Endodermal cell (in vitro differentiated cells): ENCODE measurements around the gene SSBP2. TPM values are rescaled to one million over a fixed set of nuclear protein-coding genes. Genes with fewer than 3 reads are reported as not detected.

Experiments used
- DNase-seq: peaks from one replicate; pipeline ENCODE4 v3.0.0-alpha.2; 2017
- H3K27ac ChIP-seq: 2 replicates; pipeline ENCODE4 v1.5.1; 2013; ENCODE audit warnings: mild to moderate bottlenecking, low read depth, low read length, moderate library complexity
- H3K27me3 ChIP-seq: 2 replicates; pipeline ENCODE4 v1.6.1; 2013; ENCODE audit warnings: mild to moderate bottlenecking, low read length, moderate library complexity; ENCODE audit not compliant: insufficient read depth, control insufficient read depth, poor library complexity, severe bottlenecking
- H3K36me3 ChIP-seq: 2 replicates; pipeline ENCODE4 v1.7.0; 2013; ENCODE audit warnings: mild to moderate bottlenecking, low read length, moderate library complexity; ENCODE audit not compliant: control insufficient read depth, insufficient read depth
- H3K4me1 ChIP-seq: one replicate; pipeline ENCODE4 v1.7.0; 2013; ENCODE audit warnings: low read length; ENCODE audit not compliant: control insufficient read depth, insufficient read depth
- H3K4me3 ChIP-seq: 2 replicates; pipeline ENCODE4 v1.5.1; 2013; ENCODE audit warnings: mild to moderate bottlenecking, low read length, moderate library complexity
- H3K9ac ChIP-seq: 2 replicates; pipeline ENCODE4 v1.6.1; 2013; ENCODE audit warnings: mild to moderate bottlenecking, low read length, moderate library complexity; ENCODE audit not compliant: poor library complexity, severe bottlenecking; ENCODE audit errors: extremely low read depth
- H3K9me3 ChIP-seq: 2 replicates; pipeline ENCODE4 v1.6.1; 2013; ENCODE audit warnings: mild to moderate bottlenecking, low read length, moderate library complexity; ENCODE audit not compliant: control insufficient read depth
- H3K27ac Mint-ChIP-seq: 2 replicates; pipeline ENCODE4 v1.8.0; 2020; ENCODE audit warnings: mixed read lengths
- H3K27me3 Mint-ChIP-seq: 2 replicates; pipeline ENCODE4 v1.8.0; 2021; ENCODE audit warnings: mild to moderate bottlenecking, mixed read lengths; ENCODE audit not compliant: insufficient read depth
- H3K36me3 Mint-ChIP-seq: 2 replicates; pipeline ENCODE4 v1.8.0; 2020; ENCODE audit warnings: low read depth, mixed read lengths
- H3K4me1 Mint-ChIP-seq: 2 replicates; pipeline ENCODE4 v1.8.0; 2020; ENCODE audit warnings: mixed read lengths
- H3K4me3 Mint-ChIP-seq: 2 replicates; pipeline ENCODE4 v1.8.0; 2020; ENCODE audit warnings: mild to moderate bottlenecking, moderate library complexity, mixed read lengths
- H3K9me3 Mint-ChIP-seq: 2 replicates; pipeline ENCODE4 v1.8.0; 2020; ENCODE audit warnings: mild to moderate bottlenecking, mixed read lengths
- WGBS, 2 experiments: methylation state at CpG; one replicate each; pipeline versions ENCODE4 v1.1.5 to v1.1.7; 2013; ENCODE audit warnings: missing lambda C conversion rate in 2 of 2, mixed read lengths in 1 of 2; ENCODE audit not compliant: insufficient coverage in 1 of 2, insufficient read length in 1 of 2; 5-methylcytosine and 5-hydroxymethylcytosine counted together
- total RNA-seq, 2 donors: library from RNA; stranded (reverse); fragmentation: NEBNext Ultra II Directional in 1 of 2; extraction: Animal tissue kit (Norgen Biotek cat#: 25700) in 1 of 2; gene quantifications; 2 replicates in 1 of 2; 3 replicates in 1 of 2; pipeline ENCODE4 v1.2.1, GENCODE V29; 2021
- TF ChIP-seq, protein P1 (sequence below): fragments of 200-600 bp; sonication (generic); conservative IDR thresholded peaks from 2 replicates; pipeline ENCODE4 v1.5.0; 2021; ENCODE audit warnings: antibody characterized with exemption, mild to moderate bottlenecking

Gene SSBP2
- total RNA-seq, 2 donors from 2014 or later: 27.5 to 30.2 TPM

DNA sequence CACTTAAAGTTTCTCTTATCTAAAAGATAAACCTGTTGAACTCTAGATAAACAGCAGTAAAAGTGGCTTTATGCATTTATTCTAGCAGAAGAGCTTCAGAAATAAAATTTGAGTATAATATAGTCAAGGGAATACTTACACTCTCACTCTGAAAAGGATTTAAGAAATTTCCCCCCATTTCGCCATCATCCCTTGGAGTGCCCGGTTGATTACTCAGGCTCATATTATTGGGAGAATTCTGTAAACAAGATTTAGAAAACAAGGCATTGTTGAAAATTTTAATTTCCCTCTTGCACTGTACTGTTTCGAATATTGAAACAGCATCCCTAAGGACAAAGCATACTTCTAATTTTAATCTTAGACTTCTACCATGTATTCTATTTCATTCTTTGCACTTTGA, 322.5 kb downstream of the SSBP2 start:
- Histone ChIP-seq H3K36me3 (no peaks in the 10 kb centered on the region), H3K9ac (no peak overlapping the region), H3K4me3 (no peak overlapping the region), H3K27me3 (no peaks in the 10 kb centered on the region), H3K27ac (no peak overlapping the region), H3K4me1 (no peaks in the 10 kb centered on the region), H3K9me3 (no peaks in the 10 kb centered on the region)
- Mint-ChIP-seq H3K27me3 (no peaks in the 10 kb centered on the region), H3K36me3 (peaks cover 4% of the 10 kb centered on the region), H3K9me3 (peaks cover 6% of the 10 kb centered on the region), H3K4me1 (peaks cover 20% of the 10 kb centered on the region), H3K4me3 (no peak overlapping the region), H3K27ac (no peak overlapping the region)
- WGBS, 2 experiments: 96 to 100% methylated on average over 1 to 3 of the region's 3 CpGs
- TF ChIP-seq, protein P1, sequence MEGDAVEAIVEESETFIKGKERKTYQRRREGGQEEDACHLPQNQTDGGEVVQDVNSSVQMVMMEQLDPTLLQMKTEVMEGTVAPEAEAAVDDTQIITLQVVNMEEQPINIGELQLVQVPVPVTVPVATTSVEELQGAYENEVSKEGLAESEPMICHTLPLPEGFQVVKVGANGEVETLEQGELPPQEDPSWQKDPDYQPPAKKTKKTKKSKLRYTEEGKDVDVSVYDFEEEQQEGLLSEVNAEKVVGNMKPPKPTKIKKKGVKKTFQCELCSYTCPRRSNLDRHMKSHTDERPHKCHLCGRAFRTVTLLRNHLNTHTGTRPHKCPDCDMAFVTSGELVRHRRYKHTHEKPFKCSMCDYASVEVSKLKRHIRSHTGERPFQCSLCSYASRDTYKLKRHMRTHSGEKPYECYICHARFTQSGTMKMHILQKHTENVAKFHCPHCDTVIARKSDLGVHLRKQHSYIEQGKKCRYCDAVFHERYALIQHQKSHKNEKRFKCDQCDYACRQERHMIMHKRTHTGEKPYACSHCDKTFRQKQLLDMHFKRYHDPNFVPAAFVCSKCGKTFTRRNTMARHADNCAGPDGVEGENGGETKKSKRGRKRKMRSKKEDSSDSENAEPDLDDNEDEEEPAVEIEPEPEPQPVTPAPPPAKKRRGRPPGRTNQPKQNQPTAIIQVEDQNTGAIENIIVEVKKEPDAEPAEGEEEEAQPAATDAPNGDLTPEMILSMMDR: no peak
- DNase-seq: no peak

DNA sequence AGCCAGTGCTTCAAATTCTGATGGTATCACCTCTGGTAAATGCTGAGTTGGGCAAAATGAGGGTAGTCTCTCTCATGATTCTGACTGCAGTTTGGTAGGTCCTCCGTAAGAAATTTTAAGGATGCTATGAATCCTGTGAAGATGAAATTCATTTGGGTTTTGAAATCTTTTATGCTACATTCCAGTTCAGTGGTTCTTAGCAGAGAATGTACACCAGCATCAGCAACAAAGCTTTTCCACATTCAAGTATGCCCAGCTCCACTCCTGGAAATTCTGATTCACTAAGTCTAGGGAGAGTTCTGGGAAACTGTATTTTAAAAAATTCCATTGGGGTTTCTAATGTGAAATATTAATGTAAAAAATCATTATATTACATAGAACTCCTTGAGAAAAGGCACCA, 323.3 kb downstream of the SSBP2 start:
- Mint-ChIP-seq H3K27me3 (no peaks in the 10 kb centered on the region), H3K9me3 (peaks cover 6% of the 10 kb centered on the region), H3K27ac (no peak overlapping the region), H3K36me3 (peaks cover 4% of the 10 kb centered on the region), H3K4me1 (peaks cover 20% of the 10 kb centered on the region), H3K4me3 (no peak overlapping the region)
- no peak overlapping the region for H3K27ac ChIP-seq
- H3K4me1 ChIP-seq: no peaks in the 10 kb centered on the region
- no peak for DNase-seq
- no peak overlapping the region for H3K4me3 ChIP-seq
- H3K9me3 ChIP-seq: no peaks in the 10 kb centered on the region
- TF ChIP-seq, protein P1: no peak
- H3K27me3 ChIP-seq: no peaks in the 10 kb centered on the region
- no peaks in the 10 kb centered on the region for H3K36me3 ChIP-seq
- WGBS, 2 experiments: 96% methylated on average over 1 of the region's 1 CpG; no CpG with 5 or more reads in 1 of the 2 experiments
- no peak overlapping the region for H3K9ac ChIP-seq

GRCh38 chr5:81426359-81427030, 324.4 kb downstream of the SSBP2 start:
- WGBS, 2 experiments: 78 to 88% methylated on average over 1 to 3 of the region's 3 CpGs
- Histone ChIP-seq H3K9ac (no peak overlapping the region), H3K36me3 (no peaks in the 10 kb centered on the region), H3K4me3 (no peak overlapping the region), H3K27ac (no peak overlapping the region), H3K9me3 (no peaks in the 10 kb centered on the region), H3K27me3 (no peaks in the 10 kb centered on the region), H3K4me1 (no peaks in the 10 kb centered on the region)
- Mint-ChIP-seq H3K36me3 (no peaks in the 10 kb centered on the region), H3K27me3 (no peaks in the 10 kb centered on the region), H3K4me3 (no peak overlapping the region), H3K4me1 (peaks cover 20% of the 10 kb centered on the region), H3K9me3 (no peaks in the 10 kb centered on the region), H3K27ac (no peak overlapping the region)
- TF ChIP-seq, protein P1: no peak
- no peak for DNase-seq
